Right lobe of liver (tissue), 6 donors: Measurements from ENCODE around the gene TEK. TPM values are rescaled to one million over a fixed set of nuclear protein-coding genes. Genes with fewer than 3 reads are reported as not detected.

Source experiments
- ATAC-seq, 4 donors: fragments of 200-7000 bp; cut with Tn5 transposase; one replicate each; pipeline ENCODE4 v1.9.1; 2020; ENCODE audit warnings: mild to moderate bottlenecking in 4 of 4, moderate library complexity in 4 of 4
- DNase-seq, 3 donors: peaks; one replicate each; pipeline ENCODE4 v3.0.0-alpha.2; 2020
- H3K27ac ChIP-seq, 3 donors: fragments of 200-600 bp; one replicate each; pipeline ENCODE4 v1.8.0; 2022
- H3K27me3 ChIP-seq, 2 donors: fragments of 200-600 bp; one replicate each; pipeline ENCODE4 v1.8.0; 2022
- H3K36me3 ChIP-seq, 4 donors: fragments of 200-600 bp; sonication (generic) in 1 of 4; one replicate each; pipeline versions ENCODE4 v1.5.1 to v1.8.0; 2017 to 2022; ENCODE audit warnings: control low read depth in 1 of 4
- H3K4me1 ChIP-seq, 4 donors: fragments of 200-600 bp; sonication (generic) in 1 of 4; one replicate each; pipeline versions ENCODE4 v1.5.1 to v1.8.0; 2017 to 2022; ENCODE audit warnings: control low read depth in 1 of 4
- H3K4me3 ChIP-seq, 3 donors: fragments of 200-600 bp; one replicate each; pipeline ENCODE4 v1.8.0; 2022
- H3K9me3 ChIP-seq, 4 donors: fragments of 200-600 bp; sonication (generic) in 1 of 4; one replicate each; pipeline versions ENCODE4 v1.5.1 to v1.8.0; 2017 to 2022; ENCODE audit warnings: control low read depth in 1 of 4
- CTCF ChIP-seq, 4 donors: fragments of 200-600 bp in 3 of 4; fragments of 450-650 bp in 1 of 4; IDR thresholded peaks; one replicate each; pipeline versions ENCODE4 v1.5.1 to v1.8.0; 2016 to 2022; ENCODE audit warnings: antibody characterized with exemption in 4 of 4, mild to moderate bottlenecking in 2 of 4
- POLR2A ChIP-seq: fragments of 450-650 bp; IDR thresholded peaks from one replicate; pipeline ENCODE4 v1.6.1; 2017; ENCODE audit warnings: antibody characterized with exemption, mild to moderate bottlenecking
- WGBS: methylation state at CpG from one replicate; pipeline ENCODE4 v1.1.6; 2018; ENCODE audit warnings: low coverage, low lambda C conversion rate; ENCODE audit not compliant: insufficient coverage; ENCODE audit errors: missing lambda C conversion rate; 5-methylcytosine and 5-hydroxymethylcytosine counted together
- intact Hi-C, 2 donors: fragments of 100-400 bp; cut with DNase I; formaldehyde crosslinking; loops; one replicate each; pipeline versions ENCODE4 v1.11.2 to v1.14.1; 2022
- total RNA-seq, 6 experiments: library from RNA; depleted of rRNA in 2 of 6; stranded (reverse); fragments of >200 nt in 2 of 6; fragmentation: NEBNext Ultra II Directional in 3 of 6; extraction: Animal tissue kit (Norgen Biotek cat#: 25700) in 3 of 6; gene quantifications; one replicate each; pipeline versions ENCODE4 v1.1.0 to v1.2.4, GENCODE V29; 2016 to 2023
- donor health status: DM: no; HTN: yes; CAD: no.
- donor health status: DM: no; HTN: no; CAD: no.
- donor health status: DM: no; HTN: no; CAD: no.
- donor health status: DM: no; HTN: yes; CAD: no.
- donor health status: DM: no; HTN: yes; CAD: no.

The TEK gene
- total RNA-seq, 6 experiments from 2014 or later, result 4.0 to 6.9 (median 6.1) TPM

GRCh38 chr9:27204578-27204977, 95.6 kb downstream of the TEK start:
- Histone ChIP-seq H3K36me3 (no peaks in the 10 kb centered on the region), H3K27me3 (no peaks in the 10 kb centered on the region), H3K9me3 (no peaks in the 10 kb centered on the region), H3K4me3 (no peak overlapping the region), H3K4me1 (no peaks in the 10 kb centered on the region), H3K27ac (no peak overlapping the region)
- DNase-seq (no peak), ATAC-seq (no peak)
- intact Hi-C loops, result no loop called here
- no peak for TF ChIP-seq CTCF (IDR thresholded peaks at IDR 0.05)
- no peak for TF ChIP-seq POLR2A
- WGBS, result 40% methylated on average over 3 of the region's 4 CpGs

GRCh38 chr9:27205198-27205597, 96.2 kb downstream of the TEK start:
- Histone ChIP-seq H3K27me3 (no peaks in the 10 kb centered on the region), H3K4me3 (no peak overlapping the region), H3K36me3 (no peaks in the 10 kb centered on the region), H3K4me1 (no peaks in the 10 kb centered on the region), H3K9me3 (no peaks in the 10 kb centered on the region), H3K27ac (no peak overlapping the region)
- ATAC-seq (no peak), DNase-seq (no peak)
- 37% methylated on average over 2 of the region's 2 CpGs for WGBS
- intact Hi-C loops, result no loop called here
- TF ChIP-seq CTCF (IDR thresholded peaks at IDR 0.05) (no peak), POLR2A (no peak)

GRCh38 chr9:27206041-27206440, 97.0 kb downstream of the TEK start:
- no peak overlapping the region for H3K27ac ChIP-seq
- no peak overlapping the region for H3K4me3 ChIP-seq
- intact Hi-C loops, result no loop called here
- TF ChIP-seq CTCF (IDR thresholded peaks at IDR 0.05) (no peak), POLR2A (no peak)
- H3K27me3 ChIP-seq, result no peaks in the 10 kb centered on the region
- DNase-seq (no peak), ATAC-seq (no peak)
- WGBS, result 51% methylated on average over 5 of the region's 7 CpGs
- no peaks in the 10 kb centered on the region for H3K9me3 ChIP-seq
- no peaks in the 10 kb centered on the region for H3K4me1 ChIP-seq
- H3K36me3 ChIP-seq, result no peaks in the 10 kb centered on the region

- Histone ChIP-seq H3K27me3 (no peaks in the 10 kb centered on the region), H3K9me3 (no peaks in the 10 kb centered on the region), H3K27ac (no peak overlapping the region), H3K4me1 (no peaks in the 10 kb centered on the region), H3K4me3 (no peak overlapping the region), H3K36me3 (no peaks in the 10 kb centered on the region)
- no peak for TF ChIP-seq CTCF (IDR thresholded peaks at IDR 0.05)
- no peak for TF ChIP-seq POLR2A
- WGBS, result 48% methylated on average over 3 of the region's 3 CpGs
- intact Hi-C loops, result no loop called here
- ATAC-seq, result no peak
- no peak for DNase-seq
Observed at GRCh38 chr9:27209034-27209433, 100.0 kb downstream of the TEK start.

GRCh38 chr9:27210588-27210987, 101.6 kb downstream of the TEK start:
- H3K4me1 ChIP-seq, result no peaks in the 10 kb centered on the region
- DNase-seq, result no peak
- 65% methylated on average over 7 of the region's 7 CpGs for WGBS
- TF ChIP-seq CTCF (IDR thresholded peaks at IDR 0.05), result no peak
- TF ChIP-seq POLR2A, result no peak
- no peaks in the 10 kb centered on the region for H3K36me3 ChIP-seq
- no peak for ATAC-seq
- H3K9me3 ChIP-seq, result no peaks in the 10 kb centered on the region
- no peak overlapping the region for H3K27ac ChIP-seq
- intact Hi-C loops, result no loop called here
- H3K4me3 ChIP-seq, result no peak overlapping the region
- no peaks in the 10 kb centered on the region for H3K27me3 ChIP-seq
